HT1080 (cell line): ENCODE measurements around the gene BRICD5. TPM values are rescaled to one million over a fixed set of nuclear protein-coding genes. Genes with fewer than 3 reads are reported as not detected.

Experiments
- DNase-seq: peaks from one replicate; pipeline ENCODE4 v3.0.0-alpha.2; 2015; ENCODE audit warnings: low read depth
- total RNA-seq: library from RNA; depleted of rRNA; stranded (reverse); fragments of >200 nt; shearing (Covaris generic); gene quantifications from 2 replicates; pipeline ENCODE4 v1.2.3, GENCODE V29; 2014

BRICD5 gene
- total RNA-seq, 1 experiment from 2014 or later, result 2.0 TPM

GRCh38 chr16:2199621-2200139 is 11.0 kb downstream of the BRICD5 start:
- DNase-seq, result no peak

GRCh38 chr16:2199095-2199494 is 11.6 kb downstream of the BRICD5 start:
- DNase-seq, result no peak

GRCh38 chr16:2198283-2198682 is 12.4 kb downstream of the BRICD5 start:
- DNase-seq, result no peak

GRCh38 chr16:2197765-2198164 is 12.9 kb downstream of the BRICD5 start:
- no peak for DNase-seq

GRCh38 chr16:2196981-2197511 is 13.6 kb downstream of the BRICD5 start:
- DNase-seq, result no peak

- DNase-seq, result no peak
Observed at GRCh38 chr16:2196162-2196980, 14.3 kb downstream of the BRICD5 start, which contains the start of gene CASKIN1. CASKIN1 (minus strand) TSS chr16:2196605; CDS start chr16:2196432, 173 bp downstream.

- no peak for DNase-seq
Observed at GRCh38 chr16:2195322-2196161, 15.1 kb downstream of the BRICD5 start.

GRCh38 chr16:2194852-2195321 is 15.8 kb downstream of the BRICD5 start:
- peak; percentile 67 for DNase-seq

GRCh38 chr16:2194166-2194834 is 16.4 kb downstream of the BRICD5 start:
- DNase-seq, result peak; percentile 62

GRCh38 chr16:2191446-2191706 is 19.3 kb downstream of the BRICD5 start:
- no peak for DNase-seq

- no peak for DNase-seq
Observed at GRCh38 chr16:2190659-2191445, 19.8 kb downstream of the BRICD5 start.

GRCh38 chr16:2190002-2190658 is 20.5 kb downstream of the BRICD5 start:
- DNase-seq, result no peak

- no peak for DNase-seq
Observed at GRCh38 chr16:2189252-2189893, 21.3 kb downstream of the BRICD5 start.

- DNase-seq, result no peak
Observed at GRCh38 chr16:2188395-2188794, 22.3 kb downstream of the BRICD5 start.

- DNase-seq, result no peak
Observed at GRCh38 chr16:2187212-2187611, 23.5 kb downstream of the BRICD5 start.

GRCh38 chr16:2186505-2186904 is 24.2 kb downstream of the BRICD5 start:
- DNase-seq, result no peak

- DNase-seq, result no peak
Observed at GRCh38 chr16:2186064-2186463, 24.6 kb downstream of the BRICD5 start.

- no peak for DNase-seq
Observed at GRCh38 chr16:2184962-2185361, 25.7 kb downstream of the BRICD5 start.

GRCh38 chr16:2184346-2184745 is 26.3 kb downstream of the BRICD5 start:
- DNase-seq, result no peak

- no peak for DNase-seq
Observed at GRCh38 chr16:2183671-2184070, 27.0 kb downstream of the BRICD5 start.
